ENCODE data around the gene BLVRB.

BLVRB gene

DNA sequence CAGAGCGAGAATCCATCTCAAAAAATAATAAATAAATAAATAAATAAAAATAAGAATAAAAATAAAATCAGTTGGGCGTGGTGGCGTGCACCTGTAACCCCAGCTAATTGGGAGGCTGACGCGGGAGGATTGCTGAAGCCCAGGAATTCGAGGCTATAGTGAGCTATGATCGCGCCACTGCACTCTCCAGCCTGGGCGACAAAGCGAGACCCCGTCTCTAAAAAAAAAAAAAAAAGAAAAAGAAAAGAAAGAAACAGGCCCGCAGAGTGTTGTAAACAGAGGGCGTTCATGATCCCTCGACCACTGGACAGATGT, 45.1 kb downstream of the BLVRB start:
- 0 out of 2 replicates have a peak, but pooled peaks cover 5% of the 10 kb centered on the region for H3K79me2 ChIP-seq (ENCODE audit: insufficient read depth, low read depth)
- peak overlapping the region; percentile 74 for H3K4me2 ChIP-seq
- H3K4me3 ChIP-seq (IDR thresholded peaks at IDR 0.05; ENCODE audit: insufficient read depth, low read depth, low read length), result no peak overlapping the region
- H3K4me1 ChIP-seq (ENCODE audit: low read depth, poor library complexity, severe bottlenecking), result peaks cover 30% of the 10 kb centered on the region
- H4K20me1 ChIP-seq (ENCODE audit: insufficient read depth), result no peaks in the 10 kb centered on the region
- H3K9ac ChIP-seq, result peak overlapping the region; percentile 77; the same call in 1 of the 2 replicates
- H3K27me3 ChIP-seq (ENCODE audit: insufficient read depth, low read depth), result no peaks in the 10 kb centered on the region
- H2AFZ ChIP-seq (ENCODE audit: low read depth), result peak overlapping the region; percentile 97
- no peaks in the 10 kb centered on the region for H3K36me3 ChIP-seq (ENCODE audit: insufficient read depth)
- TF ChIP-seq, protein P1, sequence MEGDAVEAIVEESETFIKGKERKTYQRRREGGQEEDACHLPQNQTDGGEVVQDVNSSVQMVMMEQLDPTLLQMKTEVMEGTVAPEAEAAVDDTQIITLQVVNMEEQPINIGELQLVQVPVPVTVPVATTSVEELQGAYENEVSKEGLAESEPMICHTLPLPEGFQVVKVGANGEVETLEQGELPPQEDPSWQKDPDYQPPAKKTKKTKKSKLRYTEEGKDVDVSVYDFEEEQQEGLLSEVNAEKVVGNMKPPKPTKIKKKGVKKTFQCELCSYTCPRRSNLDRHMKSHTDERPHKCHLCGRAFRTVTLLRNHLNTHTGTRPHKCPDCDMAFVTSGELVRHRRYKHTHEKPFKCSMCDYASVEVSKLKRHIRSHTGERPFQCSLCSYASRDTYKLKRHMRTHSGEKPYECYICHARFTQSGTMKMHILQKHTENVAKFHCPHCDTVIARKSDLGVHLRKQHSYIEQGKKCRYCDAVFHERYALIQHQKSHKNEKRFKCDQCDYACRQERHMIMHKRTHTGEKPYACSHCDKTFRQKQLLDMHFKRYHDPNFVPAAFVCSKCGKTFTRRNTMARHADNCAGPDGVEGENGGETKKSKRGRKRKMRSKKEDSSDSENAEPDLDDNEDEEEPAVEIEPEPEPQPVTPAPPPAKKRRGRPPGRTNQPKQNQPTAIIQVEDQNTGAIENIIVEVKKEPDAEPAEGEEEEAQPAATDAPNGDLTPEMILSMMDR (conservative IDR thresholded peaks at IDR 0.05; ENCODE audit: low read depth, low read length), result no peak
- H3K27ac ChIP-seq, result no peak overlapping the region

DNA sequence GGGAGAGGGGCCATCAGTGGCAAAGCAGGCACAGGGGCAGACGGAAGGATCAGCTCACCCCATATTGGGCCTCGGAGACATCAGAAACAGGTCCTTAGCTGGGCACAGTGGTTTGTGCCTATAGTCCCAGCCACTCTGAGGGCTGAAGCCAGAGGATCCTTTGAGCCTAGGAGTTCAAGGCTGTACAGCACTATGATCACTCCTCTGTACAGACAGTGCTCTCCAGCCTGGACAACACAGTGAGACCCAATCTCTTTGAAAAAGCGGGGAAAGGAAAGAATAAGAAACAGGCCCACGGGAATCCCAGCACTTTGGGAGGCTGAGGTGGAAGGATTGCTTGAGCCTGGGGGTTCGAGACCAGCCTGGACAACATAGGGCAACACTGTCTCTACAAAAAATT, 45.8 kb downstream of the BLVRB start:
- H2AFZ ChIP-seq (ENCODE audit: low read depth), result no peak overlapping the region
- H3K36me3 ChIP-seq (ENCODE audit: insufficient read depth), result no peaks in the 10 kb centered on the region
- H3K9ac ChIP-seq, result no peak overlapping the region
- H4K20me1 ChIP-seq (ENCODE audit: insufficient read depth), result no peaks in the 10 kb centered on the region
- H3K4me3 ChIP-seq (IDR thresholded peaks at IDR 0.05; ENCODE audit: insufficient read depth, low read depth, low read length), result no peak overlapping the region
- H3K4me2 ChIP-seq, result no peak overlapping the region
- H3K4me1 ChIP-seq (ENCODE audit: low read depth, poor library complexity, severe bottlenecking), result peaks cover 29% of the 10 kb centered on the region
- 0 out of 2 replicates have a peak, but pooled peaks cover 4% of the 10 kb centered on the region for H3K79me2 ChIP-seq (ENCODE audit: insufficient read depth, low read depth)
- TF ChIP-seq, protein P1 (conservative IDR thresholded peaks at IDR 0.05; ENCODE audit: low read depth, low read length), result no peak
- H3K27ac ChIP-seq, result no peak overlapping the region
- H3K27me3 ChIP-seq (ENCODE audit: insufficient read depth, low read depth), result no peaks in the 10 kb centered on the region

DNA sequence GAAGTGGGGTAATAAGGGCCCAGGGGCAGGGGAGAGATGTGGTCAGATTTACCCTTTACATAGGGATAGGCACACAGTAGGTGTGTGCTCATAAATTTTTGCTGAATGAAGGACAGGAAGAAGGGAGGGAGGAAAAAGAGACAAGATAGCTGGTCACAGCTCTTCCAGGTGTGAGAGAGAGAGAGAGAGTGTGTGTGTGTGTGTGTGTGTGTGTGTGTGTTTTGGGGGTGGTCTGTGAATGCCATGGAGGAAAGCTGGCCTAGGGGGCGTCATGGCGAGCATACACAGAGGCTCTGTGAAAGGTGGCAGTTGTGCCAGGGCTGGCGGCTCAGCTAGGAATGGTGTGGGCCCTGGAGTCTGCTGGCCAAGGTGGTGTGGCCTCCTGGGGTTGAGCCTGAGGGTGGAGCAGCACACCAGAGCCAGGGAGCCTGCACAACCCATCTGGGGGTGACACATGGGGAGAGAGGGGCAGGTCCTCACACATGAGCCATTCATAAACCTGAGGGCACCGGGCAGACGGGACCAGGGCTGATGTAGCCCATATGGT, 46.4 kb downstream of the BLVRB start:
- Histone ChIP-seq H3K9ac (no peak overlapping the region), H3K4me3 (IDR thresholded peaks at IDR 0.05; ENCODE audit: insufficient read depth, low read depth, low read length) (no peak overlapping the region), H2AFZ (ENCODE audit: low read depth) (no peak overlapping the region), H3K36me3 (ENCODE audit: insufficient read depth) (no peaks in the 10 kb centered on the region), H3K27ac (no peak overlapping the region), H3K4me2 (no peak overlapping the region), H3K79me2 (ENCODE audit: insufficient read depth, low read depth) (no peaks in the 10 kb centered on the region), H3K4me1 (ENCODE audit: low read depth, poor library complexity, severe bottlenecking) (peaks cover 22% of the 10 kb centered on the region), H3K27me3 (ENCODE audit: insufficient read depth, low read depth) (no peaks in the 10 kb centered on the region), H4K20me1 (ENCODE audit: insufficient read depth) (no peaks in the 10 kb centered on the region)
- TF ChIP-seq, protein P1 (conservative IDR thresholded peaks at IDR 0.05; ENCODE audit: low read depth, low read length), result no peak

DNA sequence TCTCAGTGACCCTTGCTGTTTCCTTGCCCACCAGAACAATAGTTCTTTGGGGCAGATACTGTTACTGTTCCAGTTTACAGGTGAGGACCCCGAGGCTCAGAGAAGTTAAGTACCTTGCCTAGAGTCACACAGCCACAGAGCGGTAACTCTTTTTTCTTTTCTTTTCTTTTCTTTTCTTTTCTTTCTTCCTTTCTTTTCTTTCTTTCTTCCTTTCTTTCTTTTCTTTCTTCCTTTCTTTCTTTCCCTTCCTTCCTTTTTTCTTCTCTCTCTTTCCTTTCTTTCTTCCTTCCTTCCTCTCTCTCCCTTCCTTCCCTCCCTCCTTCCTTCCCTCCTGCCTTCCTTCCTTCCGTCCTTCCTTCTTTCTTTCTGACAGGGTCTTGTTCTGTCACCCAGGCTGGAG, 47.5 kb downstream of the BLVRB start:
- Histone ChIP-seq H3K79me2 (ENCODE audit: insufficient read depth, low read depth) (no peaks in the 10 kb centered on the region), H3K27ac (no peak overlapping the region), H3K36me3 (ENCODE audit: insufficient read depth) (no peaks in the 10 kb centered on the region), H3K9ac (no peak overlapping the region), H3K27me3 (ENCODE audit: insufficient read depth, low read depth) (no peaks in the 10 kb centered on the region), H3K4me3 (IDR thresholded peaks at IDR 0.05; ENCODE audit: insufficient read depth, low read depth, low read length) (no peak overlapping the region), H4K20me1 (ENCODE audit: insufficient read depth) (no peaks in the 10 kb centered on the region), H3K4me2 (no peak overlapping the region), H2AFZ (ENCODE audit: low read depth) (no peak overlapping the region), H3K4me1 (ENCODE audit: low read depth, poor library complexity, severe bottlenecking) (peaks cover 20% of the 10 kb centered on the region)
- TF ChIP-seq, protein P1 (conservative IDR thresholded peaks at IDR 0.05; ENCODE audit: low read depth, low read length), result no peak

Data from KMS-11 (cell line).